ENCODE measurements around the gene POFUT2.

POFUT2 gene

DNA sequence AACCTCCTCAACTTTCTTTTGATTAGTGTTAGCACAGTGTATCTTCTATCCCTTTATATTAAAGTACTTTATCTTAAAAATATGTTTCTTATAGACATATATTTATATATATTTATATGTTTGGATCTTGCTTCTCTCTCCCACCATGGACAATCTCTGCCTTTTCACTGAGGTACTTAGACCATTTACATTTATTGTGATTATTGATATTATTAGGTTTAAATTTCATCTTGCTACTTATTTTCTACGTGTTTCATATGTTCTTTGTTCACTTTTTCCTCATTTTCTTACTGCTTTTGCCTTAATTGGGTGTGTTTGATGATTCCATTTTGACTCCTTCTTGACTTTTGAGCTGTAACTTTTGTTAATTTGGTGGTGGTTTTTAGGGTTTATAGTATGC, 70.7 kb downstream of the POFUT2 start:
- DNase-seq (ENCODE audit: insufficient read length, low spot score): no peak
- TF ChIP-seq POLR2A (IDR thresholded peaks at IDR 0.05; ENCODE audit: low read depth, low read length): no peak
- no peak for FAIRE-seq

- DNase-seq (ENCODE audit: insufficient read length, low spot score): no peak
- TF ChIP-seq POLR2A (IDR thresholded peaks at IDR 0.05; ENCODE audit: low read depth, low read length): no peak
- FAIRE-seq: no peak
These were observed 72.5 kb downstream of the POFUT2 start for GRCh38 chr21:45215213-45215612.
